Measurements from ENCODE around the gene THEMIS.

The THEMIS gene

GRCh38 chr6:127900935-127901334 is at the start of gene THEMIS:
Gene THEMIS (minus strand): TSS chr6:127901058. CDS start chr6:127900932, 126 bp downstream.
- peak within 1 kb of the TSS in 1 of 2 donors; percentile 42 for H3K4me3 ChIP-seq (ENCODE audit: low read length in 2 of 2)
- peak within 1 kb of the TSS in 1 of 2 donors; percentile 35 for H3K9ac ChIP-seq (ENCODE audit: low read depth in 1 of 2, low read length in 2 of 2)
- H3K9me3 ChIP-seq (ENCODE audit: control insufficient read depth in 2 of 2, low read length in 2 of 2), result no peaks in the 10 kb centered on the region
- H3K36me3 ChIP-seq (ENCODE audit: control insufficient read depth in 2 of 2, insufficient read depth in 2 of 2, low read length in 2 of 2), result no peaks in the 10 kb centered on the region
- H3K27me3 ChIP-seq (ENCODE audit: control insufficient read depth in 2 of 2, insufficient read depth in 2 of 2, low read length in 2 of 2), result no peaks in the 10 kb centered on the region
- no peaks in the 10 kb centered on the region for H3K4me1 ChIP-seq (ENCODE audit: control insufficient read depth in 2 of 2, insufficient read depth in 2 of 2, low read length in 2 of 2)
- peak within 1 kb of the TSS in 1 of 2 donors; percentile 24 for H3K27ac ChIP-seq (ENCODE audit: low read depth in 2 of 2, low read length in 2 of 2)

GRCh38 chr6:127949251-127949650 is 48.4 kb upstream of the THEMIS start:
- H3K4me1 ChIP-seq (ENCODE audit: control insufficient read depth in 2 of 2, insufficient read depth in 2 of 2, low read length in 2 of 2), result no peaks in the 10 kb centered on the region
- no peak overlapping the region for H3K9ac ChIP-seq (ENCODE audit: low read depth in 1 of 2, low read length in 2 of 2)
- no peaks in the 10 kb centered on the region for H3K9me3 ChIP-seq (ENCODE audit: control insufficient read depth in 2 of 2, low read length in 2 of 2)
- H3K4me3 ChIP-seq (ENCODE audit: low read length in 2 of 2), result no peak overlapping the region
- no peaks in the 10 kb centered on the region for H3K36me3 ChIP-seq (ENCODE audit: control insufficient read depth in 2 of 2, insufficient read depth in 2 of 2, low read length in 2 of 2)
- H3K27me3 ChIP-seq (ENCODE audit: control insufficient read depth in 2 of 2, insufficient read depth in 2 of 2, low read length in 2 of 2), result no peaks in the 10 kb centered on the region
- no peak overlapping the region for H3K27ac ChIP-seq (ENCODE audit: low read depth in 2 of 2, low read length in 2 of 2)

- H3K9ac ChIP-seq (ENCODE audit: low read depth in 1 of 2, low read length in 2 of 2), result no peak overlapping the region
- H3K36me3 ChIP-seq (ENCODE audit: control insufficient read depth in 2 of 2, insufficient read depth in 2 of 2, low read length in 2 of 2), result no peaks in the 10 kb centered on the region
- no peak overlapping the region for H3K4me3 ChIP-seq (ENCODE audit: low read length in 2 of 2)
- no peak overlapping the region for H3K27ac ChIP-seq (ENCODE audit: low read depth in 2 of 2, low read length in 2 of 2)
- no peaks in the 10 kb centered on the region for H3K4me1 ChIP-seq (ENCODE audit: control insufficient read depth in 2 of 2, insufficient read depth in 2 of 2, low read length in 2 of 2)
- no peaks in the 10 kb centered on the region for H3K27me3 ChIP-seq (ENCODE audit: control insufficient read depth in 2 of 2, insufficient read depth in 2 of 2, low read length in 2 of 2)
- H3K9me3 ChIP-seq (ENCODE audit: control insufficient read depth in 2 of 2, low read length in 2 of 2), result no peaks in the 10 kb centered on the region
These were observed 45.5 kb upstream of the THEMIS start for GRCh38 chr6:127946388-127946787.

- no peaks in the 10 kb centered on the region for H3K36me3 ChIP-seq (ENCODE audit: control insufficient read depth in 2 of 2, insufficient read depth in 2 of 2, low read length in 2 of 2)
- H3K9me3 ChIP-seq (ENCODE audit: control insufficient read depth in 2 of 2, low read length in 2 of 2), result no peaks in the 10 kb centered on the region
These were observed 44.7 kb upstream of the THEMIS start for GRCh38 chr6:127945434-127946097.

GRCh38 chr6:127941228-127941627 is 40.4 kb upstream of the THEMIS start:
- Histone ChIP-seq H3K4me1 (ENCODE audit: control insufficient read depth in 2 of 2, insufficient read depth in 2 of 2, low read length in 2 of 2) (peaks cover 0 to 2% of the 10 kb centered on the region in 2 donors), H3K27me3 (ENCODE audit: control insufficient read depth in 2 of 2, insufficient read depth in 2 of 2, low read length in 2 of 2) (no peaks in the 10 kb centered on the region), H3K36me3 (ENCODE audit: control insufficient read depth in 2 of 2, insufficient read depth in 2 of 2, low read length in 2 of 2) (no peaks in the 10 kb centered on the region), H3K4me3 (ENCODE audit: low read length in 2 of 2) (no peak overlapping the region), H3K9ac (ENCODE audit: low read depth in 1 of 2, low read length in 2 of 2) (no peak overlapping the region), H3K9me3 (ENCODE audit: control insufficient read depth in 2 of 2, low read length in 2 of 2) (no peaks in the 10 kb centered on the region), H3K27ac (ENCODE audit: low read depth in 2 of 2, low read length in 2 of 2) (no peak overlapping the region)

More at GRCh38 chr6:127945434-127946097, 44.7 kb upstream of the THEMIS start:
- Histone ChIP-seq H3K4me3 (ENCODE audit: low read length in 2 of 2) (no peak overlapping the region), H3K4me1 (ENCODE audit: control insufficient read depth in 2 of 2, insufficient read depth in 2 of 2, low read length in 2 of 2) (no peaks in the 10 kb centered on the region), H3K9ac (ENCODE audit: low read depth in 1 of 2, low read length in 2 of 2) (no peak overlapping the region), H3K27ac (ENCODE audit: low read depth in 2 of 2, low read length in 2 of 2) (no peak overlapping the region), H3K27me3 (ENCODE audit: control insufficient read depth in 2 of 2, insufficient read depth in 2 of 2, low read length in 2 of 2) (no peaks in the 10 kb centered on the region)

GRCh38 chr6:127939442-127940066 is 38.7 kb upstream of the THEMIS start:
- no peak overlapping the region for H3K4me3 ChIP-seq (ENCODE audit: low read length in 2 of 2)
- H3K27me3 ChIP-seq (ENCODE audit: control insufficient read depth in 2 of 2, insufficient read depth in 2 of 2, low read length in 2 of 2), result no peaks in the 10 kb centered on the region
- peaks cover 0 to 2% of the 10 kb centered on the region in 2 donors for H3K4me1 ChIP-seq (ENCODE audit: control insufficient read depth in 2 of 2, insufficient read depth in 2 of 2, low read length in 2 of 2)
- H3K27ac ChIP-seq (ENCODE audit: low read depth in 2 of 2, low read length in 2 of 2), result no peak overlapping the region
- H3K36me3 ChIP-seq (ENCODE audit: control insufficient read depth in 2 of 2, insufficient read depth in 2 of 2, low read length in 2 of 2), result no peaks in the 10 kb centered on the region
- no peaks in the 10 kb centered on the region for H3K9me3 ChIP-seq (ENCODE audit: control insufficient read depth in 2 of 2, low read length in 2 of 2)
- no peak overlapping the region for H3K9ac ChIP-seq (ENCODE audit: low read depth in 1 of 2, low read length in 2 of 2)

- Histone ChIP-seq H3K9ac (ENCODE audit: low read depth in 1 of 2, low read length in 2 of 2) (no peak overlapping the region), H3K27ac (ENCODE audit: low read depth in 2 of 2, low read length in 2 of 2) (no peak overlapping the region), H3K36me3 (ENCODE audit: control insufficient read depth in 2 of 2, insufficient read depth in 2 of 2, low read length in 2 of 2) (no peaks in the 10 kb centered on the region), H3K4me1 (ENCODE audit: control insufficient read depth in 2 of 2, insufficient read depth in 2 of 2, low read length in 2 of 2) (peaks cover 0 to 2% of the 10 kb centered on the region in 2 donors), H3K27me3 (ENCODE audit: control insufficient read depth in 2 of 2, insufficient read depth in 2 of 2, low read length in 2 of 2) (no peaks in the 10 kb centered on the region), H3K9me3 (ENCODE audit: control insufficient read depth in 2 of 2, low read length in 2 of 2) (no peaks in the 10 kb centered on the region), H3K4me3 (ENCODE audit: low read length in 2 of 2) (no peak overlapping the region)
These were observed 37.8 kb upstream of the THEMIS start for GRCh38 chr6:127938701-127939100.

GRCh38 chr6:127937747-127938146 is 36.9 kb upstream of the THEMIS start:
- H3K4me1 ChIP-seq (ENCODE audit: control insufficient read depth in 2 of 2, insufficient read depth in 2 of 2, low read length in 2 of 2), result peaks cover 0 to 2% of the 10 kb centered on the region in 2 donors
- no peaks in the 10 kb centered on the region for H3K27me3 ChIP-seq (ENCODE audit: control insufficient read depth in 2 of 2, insufficient read depth in 2 of 2, low read length in 2 of 2)
- no peak overlapping the region for H3K4me3 ChIP-seq (ENCODE audit: low read length in 2 of 2)
- no peaks in the 10 kb centered on the region for H3K36me3 ChIP-seq (ENCODE audit: control insufficient read depth in 2 of 2, insufficient read depth in 2 of 2, low read length in 2 of 2)
- peaks cover 0 to 3% of the 10 kb centered on the region in 2 donors for H3K9me3 ChIP-seq (ENCODE audit: control insufficient read depth in 2 of 2, low read length in 2 of 2)
- H3K27ac ChIP-seq (ENCODE audit: low read depth in 2 of 2, low read length in 2 of 2), result no peak overlapping the region
- H3K9ac ChIP-seq (ENCODE audit: low read depth in 1 of 2, low read length in 2 of 2), result no peak overlapping the region

- H3K27ac ChIP-seq (ENCODE audit: low read depth in 2 of 2, low read length in 2 of 2), result no peak overlapping the region
- no peak overlapping the region for H3K4me3 ChIP-seq (ENCODE audit: low read length in 2 of 2)
These were observed 36.2 kb upstream of the THEMIS start for GRCh38 chr6:127937102-127937501.

GRCh38 chr6:127934956-127935355 is 34.1 kb upstream of the THEMIS start:
- Histone ChIP-seq H3K27ac (ENCODE audit: low read depth in 2 of 2, low read length in 2 of 2) (no peak overlapping the region), H3K36me3 (ENCODE audit: control insufficient read depth in 2 of 2, insufficient read depth in 2 of 2, low read length in 2 of 2) (no peaks in the 10 kb centered on the region), H3K4me3 (ENCODE audit: low read length in 2 of 2) (no peak overlapping the region)

More at GRCh38 chr6:127937102-127937501, 36.2 kb upstream of the THEMIS start:
- Histone ChIP-seq H3K4me1 (ENCODE audit: control insufficient read depth in 2 of 2, insufficient read depth in 2 of 2, low read length in 2 of 2) (peaks cover 0 to 2% of the 10 kb centered on the region in 2 donors), H3K36me3 (ENCODE audit: control insufficient read depth in 2 of 2, insufficient read depth in 2 of 2, low read length in 2 of 2) (no peaks in the 10 kb centered on the region), H3K27me3 (ENCODE audit: control insufficient read depth in 2 of 2, insufficient read depth in 2 of 2, low read length in 2 of 2) (no peaks in the 10 kb centered on the region), H3K9me3 (ENCODE audit: control insufficient read depth in 2 of 2, low read length in 2 of 2) (peaks cover 0 to 5% of the 10 kb centered on the region in 2 donors), H3K9ac (ENCODE audit: low read depth in 1 of 2, low read length in 2 of 2) (no peak overlapping the region)

More at GRCh38 chr6:127934956-127935355, 34.1 kb upstream of the THEMIS start:
- peaks cover 0 to 5% of the 10 kb centered on the region in 2 donors for H3K9me3 ChIP-seq (ENCODE audit: control insufficient read depth in 2 of 2, low read length in 2 of 2)
- H3K4me1 ChIP-seq (ENCODE audit: control insufficient read depth in 2 of 2, insufficient read depth in 2 of 2, low read length in 2 of 2), result peaks cover 0 to 2% of the 10 kb centered on the region in 2 donors
- H3K27me3 ChIP-seq (ENCODE audit: control insufficient read depth in 2 of 2, insufficient read depth in 2 of 2, low read length in 2 of 2), result no peaks in the 10 kb centered on the region
- no peak overlapping the region for H3K9ac ChIP-seq (ENCODE audit: low read depth in 1 of 2, low read length in 2 of 2)

Data from mucosa of rectum (tissue), 2 donors.